Body of pancreas (tissue), 4 donors: ENCODE measurements around the gene TUBGCP6.

ENCODE experiments used
- CTCF ChIP-seq, 7 experiments: fragments of 450-650 bp in 4 of 7; fragments of 200-600 bp in 3 of 7; sonication (generic) in 3 of 7; IDR thresholded peaks; one replicate each; pipeline ENCODE4 v1.5.1; 2016 to 2019; ENCODE audit warnings: antibody characterized with exemption in 7 of 7
- POLR2A ChIP-seq, 3 donors: fragments of 450-650 bp; IDR thresholded peaks; one replicate each; pipeline ENCODE4 v1.6.1; 2016; ENCODE audit warnings: antibody characterized with exemption in 3 of 3, mild to moderate bottlenecking in 2 of 3

GRCh38 chr22:50182176-50183081, 62.4 kb downstream of the TUBGCP6 start:
- no peak for TF ChIP-seq CTCF (IDR thresholded peaks at IDR 0.05)
- TF ChIP-seq POLR2A (IDR thresholded peaks at IDR 0.05) = peak in 1 of 3 donors; percentile 42
